K562 (cell line): Measurements from ENCODE around the gene TESK2. TPM values are rescaled to one million over a fixed set of nuclear protein-coding genes. Genes with fewer than 3 reads are reported as not detected.

ENCODE experiments used
- CBX8 ChIP-seq: fragments of 200-600 bp; sonication (generic); IDR thresholded peaks from 2 replicates; pipeline ENCODE4 v1.6.1; 2012; ENCODE audit warnings: borderline replicate concordance, mixed run types, low read depth, mild to moderate bottlenecking, moderate library complexity, mixed read lengths, low read length, control low read depth, inconsistent platforms; ENCODE audit not compliant: poor library complexity, severe bottlenecking; ENCODE audit errors: extremely low read depth
- DIDO1 ChIP-seq: fragments of 450-650 bp; IDR thresholded peaks from 2 replicates; pipeline ENCODE4 v1.6.1; 2016; ENCODE audit warnings: low read depth, missing biosample characterization, missing genetic modification characterization
- KDM4B ChIP-seq, 2 experiments: fragments of 450-650 bp in 1 of 2; sonication (generic) in 1 of 2; IDR thresholded peaks; 2 replicates each; pipeline ENCODE4 v1.6.1; 2016 to 2017; ENCODE audit warnings: borderline replicate concordance in 2 of 2, antibody characterized with exemption in 1 of 2, low read depth in 1 of 2, mild to moderate bottlenecking in 1 of 2
- NCOA6 ChIP-seq: fragments of 450-650 bp; IDR thresholded peaks from 2 replicates; pipeline ENCODE4 v1.6.1; 2017; ENCODE audit warnings: mild to moderate bottlenecking
- NR4A1 ChIP-seq, 2 experiments: fragments of 250-450 bp in 1 of 2; fragments of 450-650 bp in 1 of 2; sonication (Bioruptor Pico) in 1 of 2; IDR thresholded peaks; 2 replicates each; pipeline versions ENCODE4 v1.4.0 to v1.6.1; 2016 to 2020; ENCODE audit warnings: mild to moderate bottlenecking in 2 of 2, missing compliant biosample characterization in 1 of 2, missing genetic modification characterization in 1 of 2, moderate library complexity in 1 of 2
- PURB ChIP-seq: sonication (generic); formaldehyde crosslinking; IDR thresholded peaks from 2 replicates; pipeline ENCODE4 v1.9.0; 2021; ENCODE audit warnings: low read depth, mild to moderate bottlenecking, missing genetic modification reagents
- SMAD3 ChIP-seq: fragments of 450-650 bp; formaldehyde crosslinking; conservative IDR thresholded peaks from 2 replicates; pipeline ENCODE4 v1.4.0; 2020; ENCODE audit warnings: mild to moderate bottlenecking
- TBP ChIP-seq: optimal IDR thresholded peaks from 2 replicates; pipeline ENCODE3; 2011; ENCODE audit warnings: low read depth, low read length, improper control_type of control experiment
- ZC3H8 ChIP-seq: fragments of 450-650 bp; IDR thresholded peaks from 2 replicates; pipeline ENCODE4 v1.6.1; 2017
- ZNF232 ChIP-seq: sonication (generic); formaldehyde crosslinking; IDR thresholded peaks from 2 replicates; pipeline ENCODE4 v1.8.0; 2022; ENCODE audit warnings: mild to moderate bottlenecking, missing genetic modification reagents
- ZNF445 ChIP-seq: fragments of 250-450 bp; sonication (Bioruptor Pico); IDR thresholded peaks from 2 replicates; pipeline ENCODE4 v1.4.0; 2020; ENCODE audit warnings: low read depth, mild to moderate bottlenecking, moderate library complexity
- polyA plus RNA-seq, 8 experiments: library from polyadenylated mRNA; depleted of rRNA in 4 of 8; stranded (reverse) in 5 of 8; unstranded in 3 of 8; fragments of >200 nt; fragmentation: Nextera tagmentation in 2 of 8; fragmentation: Illumina TruSeq in 1 of 8; extraction: Ambion mirVana in 2 of 8; extraction: Trizol in 1 of 8; gene quantifications; 2 replicates each; pipeline versions ENCODE4 v1.2.1 to v1.2.3, GENCODE V29; 2011 to 2014; ENCODE audit warnings: inconsistent platforms in 1 of 8, missing spikeins in 1 of 8
- total RNA-seq, 7 experiments: library from RNA; depleted of rRNA in 6 of 7; stranded (reverse); fragments of >200 nt in 6 of 7; fragmentation: Illumina TruSeq in 2 of 7; extraction: Trizol in 2 of 7; gene quantifications; 2 replicates each; pipeline versions ENCODE4 v1.2.1 to v1.2.3, GENCODE V29; 2011 to 2021; ENCODE audit warnings: low replicate concordance in 1 of 7
- TF ChIP-seq, protein P1 (sequence below): sonication (generic); formaldehyde crosslinking; IDR thresholded peaks from 2 replicates; pipeline ENCODE4 v1.9.0; 2022; ENCODE audit warnings: mild to moderate bottlenecking, missing genetic modification reagents
- TF ChIP-seq, protein P2 (sequence below): sonication (generic); formaldehyde crosslinking; IDR thresholded peaks from 2 replicates; pipeline ENCODE4 v1.8.0; 2023; ENCODE audit warnings: missing genetic modification reagents, mild to moderate bottlenecking, borderline replicate concordance
- TF ChIP-seq, protein P3 (sequence below): fragments of 450-650 bp; IDR thresholded peaks from 2 replicates; pipeline ENCODE4 v1.6.1; 2017; ENCODE audit warnings: mild to moderate bottlenecking, moderate library complexity
- TF ChIP-seq, protein P4 (sequence below): sonication (generic); formaldehyde crosslinking; IDR thresholded peaks from 2 replicates; pipeline ENCODE4 v1.8.0; 2022; ENCODE audit warnings: mild to moderate bottlenecking, low read depth, missing genetic modification reagents
- TF ChIP-seq, protein P5 (sequence below): IDR thresholded peaks from 2 replicates; pipeline ENCODE4 v1.6.1; 2016; ENCODE audit warnings: missing genetic modification characterization, missing compliant biosample characterization

The TESK2 gene
- total and polyA plus RNA-seq, 9 of the 15 experiments (the other 6 are each of a cell fraction or from before 2014, with no cell fraction given), result 1.6 to 5.3 (median 3.7) TPM

DNA sequence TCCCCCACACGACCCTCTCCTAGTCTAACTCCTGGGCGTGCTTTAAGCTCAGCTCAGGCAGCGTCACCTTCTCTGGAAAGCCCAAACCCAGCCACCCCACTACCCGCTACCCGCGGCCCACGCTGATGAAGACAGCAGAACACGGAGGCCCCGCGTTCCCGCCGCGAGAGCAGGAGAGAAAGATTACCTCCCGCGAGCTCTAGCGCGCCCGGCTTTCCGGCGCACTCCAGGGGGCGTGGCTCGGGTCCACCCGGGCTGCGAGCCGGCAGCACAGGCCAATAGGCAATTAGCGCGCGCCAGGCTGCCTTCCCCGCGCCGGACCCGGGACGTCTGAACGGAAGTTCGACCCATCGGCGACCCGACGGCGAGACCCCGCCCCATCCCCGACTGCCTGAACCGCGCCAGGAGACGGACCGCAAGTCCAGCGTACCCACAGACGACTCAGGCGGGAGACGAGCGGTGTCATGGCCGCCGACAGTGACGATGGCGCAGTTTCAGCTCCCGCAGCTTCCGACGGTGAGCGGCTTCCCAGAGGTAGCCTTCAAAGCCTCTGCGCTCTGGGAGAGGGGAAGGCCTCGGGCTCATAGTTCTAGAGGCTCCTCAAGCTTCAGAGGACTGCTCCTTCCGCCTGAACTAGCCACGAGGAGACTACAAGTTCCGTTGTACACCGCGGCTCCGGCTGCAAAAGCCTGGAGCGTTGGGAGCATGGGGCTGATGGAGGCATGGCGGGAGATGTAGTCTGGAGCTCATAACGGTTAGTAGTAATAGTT, 151.0 kb downstream of the TESK2 start, which contains the start of the genes MUTYH and TOE1 (continued):
- TF ChIP-seq, protein P1, sequence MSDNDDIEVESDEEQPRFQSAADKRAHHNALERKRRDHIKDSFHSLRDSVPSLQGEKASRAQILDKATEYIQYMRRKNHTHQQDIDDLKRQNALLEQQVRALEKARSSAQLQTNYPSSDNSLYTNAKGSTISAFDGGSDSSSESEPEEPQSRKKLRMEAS (CRISPR knock-in tag), result peak; percentile 86
- TF ChIP-seq, protein P2, sequence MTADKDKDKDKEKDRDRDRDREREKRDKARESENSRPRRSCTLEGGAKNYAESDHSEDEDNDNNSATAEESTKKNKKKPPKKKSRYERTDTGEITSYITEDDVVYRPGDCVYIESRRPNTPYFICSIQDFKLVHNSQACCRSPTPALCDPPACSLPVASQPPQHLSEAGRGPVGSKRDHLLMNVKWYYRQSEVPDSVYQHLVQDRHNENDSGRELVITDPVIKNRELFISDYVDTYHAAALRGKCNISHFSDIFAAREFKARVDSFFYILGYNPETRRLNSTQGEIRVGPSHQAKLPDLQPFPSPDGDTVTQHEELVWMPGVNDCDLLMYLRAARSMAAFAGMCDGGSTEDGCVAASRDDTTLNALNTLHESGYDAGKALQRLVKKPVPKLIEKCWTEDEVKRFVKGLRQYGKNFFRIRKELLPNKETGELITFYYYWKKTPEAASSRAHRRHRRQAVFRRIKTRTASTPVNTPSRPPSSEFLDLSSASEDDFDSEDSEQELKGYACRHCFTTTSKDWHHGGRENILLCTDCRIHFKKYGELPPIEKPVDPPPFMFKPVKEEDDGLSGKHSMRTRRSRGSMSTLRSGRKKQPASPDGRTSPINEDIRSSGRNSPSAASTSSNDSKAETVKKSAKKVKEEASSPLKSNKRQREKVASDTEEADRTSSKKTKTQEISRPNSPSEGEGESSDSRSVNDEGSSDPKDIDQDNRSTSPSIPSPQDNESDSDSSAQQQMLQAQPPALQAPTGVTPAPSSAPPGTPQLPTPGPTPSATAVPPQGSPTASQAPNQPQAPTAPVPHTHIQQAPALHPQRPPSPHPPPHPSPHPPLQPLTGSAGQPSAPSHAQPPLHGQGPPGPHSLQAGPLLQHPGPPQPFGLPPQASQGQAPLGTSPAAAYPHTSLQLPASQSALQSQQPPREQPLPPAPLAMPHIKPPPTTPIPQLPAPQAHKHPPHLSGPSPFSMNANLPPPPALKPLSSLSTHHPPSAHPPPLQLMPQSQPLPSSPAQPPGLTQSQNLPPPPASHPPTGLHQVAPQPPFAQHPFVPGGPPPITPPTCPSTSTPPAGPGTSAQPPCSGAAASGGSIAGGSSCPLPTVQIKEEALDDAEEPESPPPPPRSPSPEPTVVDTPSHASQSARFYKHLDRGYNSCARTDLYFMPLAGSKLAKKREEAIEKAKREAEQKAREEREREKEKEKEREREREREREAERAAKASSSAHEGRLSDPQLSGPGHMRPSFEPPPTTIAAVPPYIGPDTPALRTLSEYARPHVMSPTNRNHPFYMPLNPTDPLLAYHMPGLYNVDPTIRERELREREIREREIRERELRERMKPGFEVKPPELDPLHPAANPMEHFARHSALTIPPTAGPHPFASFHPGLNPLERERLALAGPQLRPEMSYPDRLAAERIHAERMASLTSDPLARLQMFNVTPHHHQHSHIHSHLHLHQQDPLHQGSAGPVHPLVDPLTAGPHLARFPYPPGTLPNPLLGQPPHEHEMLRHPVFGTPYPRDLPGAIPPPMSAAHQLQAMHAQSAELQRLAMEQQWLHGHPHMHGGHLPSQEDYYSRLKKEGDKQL (CRISPR knock-in tag), result 0 out of 2 replicates have a peak, but pooled peaks have one; percentile 62
- TF ChIP-seq DIDO1 (tag) (0 out of 2 replicates have a peak, but pooled peaks have one; percentile 31), PURB (CRISPR knock-in tag) (no peak), ZC3H8 (no peak), SMAD3 (CRISPR knock-in tag) (no peak), NR4A1 (CRISPR knock-in tag; IDR thresholded peaks at IDR 0.05) (0 out of 2 replicates have a peak, but pooled peaks have one; percentile 73), NR4A1 (tag; IDR thresholded peaks at IDR 0.05) (no peak), KDM4B (IDR thresholded peaks at IDR 0.05; ENCODE audit: borderline replicate concordance in 2 of 2, low read depth in 1 of 2) (no peak; a peak in 1 of 4 replicates), TBP (peak; percentile 92), NCOA6 (peak; percentile 99), CBX8 (no peak), ZNF445 (CRISPR knock-in tag) (no peak), ZNF232 (CRISPR knock-in tag) (0 out of 2 replicates have a peak, but pooled peaks have one; percentile 62)
- TF ChIP-seq, protein P3, sequence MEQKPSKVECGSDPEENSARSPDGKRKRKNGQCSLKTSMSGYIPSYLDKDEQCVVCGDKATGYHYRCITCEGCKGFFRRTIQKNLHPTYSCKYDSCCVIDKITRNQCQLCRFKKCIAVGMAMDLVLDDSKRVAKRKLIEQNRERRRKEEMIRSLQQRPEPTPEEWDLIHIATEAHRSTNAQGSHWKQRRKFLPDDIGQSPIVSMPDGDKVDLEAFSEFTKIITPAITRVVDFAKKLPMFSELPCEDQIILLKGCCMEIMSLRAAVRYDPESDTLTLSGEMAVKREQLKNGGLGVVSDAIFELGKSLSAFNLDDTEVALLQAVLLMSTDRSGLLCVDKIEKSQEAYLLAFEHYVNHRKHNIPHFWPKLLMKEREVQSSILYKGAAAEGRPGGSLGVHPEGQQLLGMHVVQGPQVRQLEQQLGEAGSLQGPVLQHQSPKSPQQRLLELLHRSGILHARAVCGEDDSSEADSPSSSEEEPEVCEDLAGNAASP, result no peak
- TF ChIP-seq, protein P4, sequence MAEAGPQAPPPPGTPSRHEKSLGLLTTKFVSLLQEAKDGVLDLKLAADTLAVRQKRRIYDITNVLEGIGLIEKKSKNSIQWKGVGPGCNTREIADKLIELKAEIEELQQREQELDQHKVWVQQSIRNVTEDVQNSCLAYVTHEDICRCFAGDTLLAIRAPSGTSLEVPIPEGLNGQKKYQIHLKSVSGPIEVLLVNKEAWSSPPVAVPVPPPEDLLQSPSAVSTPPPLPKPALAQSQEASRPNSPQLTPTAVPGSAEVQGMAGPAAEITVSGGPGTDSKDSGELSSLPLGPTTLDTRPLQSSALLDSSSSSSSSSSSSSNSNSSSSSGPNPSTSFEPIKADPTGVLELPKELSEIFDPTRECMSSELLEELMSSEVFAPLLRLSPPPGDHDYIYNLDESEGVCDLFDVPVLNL (CRISPR knock-in tag), result peak; percentile 79
- TF ChIP-seq, protein P5, sequence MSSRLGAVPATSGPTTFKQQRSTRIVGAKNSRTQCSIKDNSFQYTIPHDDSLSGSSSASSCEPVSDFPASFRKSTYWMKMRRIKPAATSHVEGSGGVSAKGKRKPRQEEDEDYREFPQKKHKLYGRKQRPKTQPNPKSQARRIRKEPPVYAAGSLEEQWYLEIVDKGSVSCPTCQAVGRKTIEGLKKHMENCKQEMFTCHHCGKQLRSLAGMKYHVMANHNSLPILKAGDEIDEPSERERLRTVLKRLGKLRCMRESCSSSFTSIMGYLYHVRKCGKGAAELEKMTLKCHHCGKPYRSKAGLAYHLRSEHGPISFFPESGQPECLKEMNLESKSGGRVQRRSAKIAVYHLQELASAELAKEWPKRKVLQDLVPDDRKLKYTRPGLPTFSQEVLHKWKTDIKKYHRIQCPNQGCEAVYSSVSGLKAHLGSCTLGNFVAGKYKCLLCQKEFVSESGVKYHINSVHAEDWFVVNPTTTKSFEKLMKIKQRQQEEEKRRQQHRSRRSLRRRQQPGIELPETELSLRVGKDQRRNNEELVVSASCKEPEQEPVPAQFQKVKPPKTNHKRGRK, result no peak
